Measurements from ENCODE around the gene DOCK6.

DNA sequence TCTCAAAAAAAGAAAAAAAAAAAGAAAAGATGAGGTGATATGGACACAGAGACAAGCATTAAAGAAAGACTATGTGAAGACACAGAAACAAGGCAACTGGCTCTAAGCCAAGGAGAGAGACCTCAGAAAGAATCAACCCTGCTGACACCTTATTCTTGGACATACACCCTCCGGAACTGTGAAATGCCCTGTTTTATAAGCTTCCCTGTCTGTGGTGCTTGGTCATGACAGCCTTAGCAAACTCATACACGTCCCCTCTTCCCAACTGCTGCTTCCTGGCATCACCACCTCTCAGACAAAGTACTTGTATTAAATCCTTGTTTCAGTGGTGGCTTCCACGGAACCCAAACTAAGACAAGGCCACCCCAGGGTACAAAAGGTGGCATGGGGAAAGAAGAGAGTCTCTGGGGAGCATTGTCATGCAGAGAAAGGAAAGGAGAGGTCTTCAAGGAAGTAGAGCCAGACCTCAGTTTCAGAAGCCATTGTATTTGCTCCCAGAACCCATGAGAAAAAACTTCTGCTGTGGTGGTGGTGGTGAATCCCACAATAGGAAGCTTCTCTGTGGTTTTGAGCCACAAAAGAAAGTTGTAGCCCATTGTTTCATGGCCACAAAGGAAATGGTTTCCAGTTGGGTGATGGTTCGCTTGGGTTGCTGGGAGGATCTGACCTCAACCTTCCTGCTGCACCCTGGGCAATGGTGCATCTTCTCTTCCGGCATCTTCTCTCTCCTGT is 17.3 kb upstream of the DOCK6 start:
- TF ChIP-seq POLR2A (IDR thresholded peaks at IDR 0.05) (no peak), EP300 (IDR thresholded peaks at IDR 0.05) (no peak)
- TF ChIP-seq, protein P1, sequence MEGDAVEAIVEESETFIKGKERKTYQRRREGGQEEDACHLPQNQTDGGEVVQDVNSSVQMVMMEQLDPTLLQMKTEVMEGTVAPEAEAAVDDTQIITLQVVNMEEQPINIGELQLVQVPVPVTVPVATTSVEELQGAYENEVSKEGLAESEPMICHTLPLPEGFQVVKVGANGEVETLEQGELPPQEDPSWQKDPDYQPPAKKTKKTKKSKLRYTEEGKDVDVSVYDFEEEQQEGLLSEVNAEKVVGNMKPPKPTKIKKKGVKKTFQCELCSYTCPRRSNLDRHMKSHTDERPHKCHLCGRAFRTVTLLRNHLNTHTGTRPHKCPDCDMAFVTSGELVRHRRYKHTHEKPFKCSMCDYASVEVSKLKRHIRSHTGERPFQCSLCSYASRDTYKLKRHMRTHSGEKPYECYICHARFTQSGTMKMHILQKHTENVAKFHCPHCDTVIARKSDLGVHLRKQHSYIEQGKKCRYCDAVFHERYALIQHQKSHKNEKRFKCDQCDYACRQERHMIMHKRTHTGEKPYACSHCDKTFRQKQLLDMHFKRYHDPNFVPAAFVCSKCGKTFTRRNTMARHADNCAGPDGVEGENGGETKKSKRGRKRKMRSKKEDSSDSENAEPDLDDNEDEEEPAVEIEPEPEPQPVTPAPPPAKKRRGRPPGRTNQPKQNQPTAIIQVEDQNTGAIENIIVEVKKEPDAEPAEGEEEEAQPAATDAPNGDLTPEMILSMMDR (IDR thresholded peaks at IDR 0.05): no peak
